TTC549 (cell line): ENCODE measurements around the gene WHAMM.
A peak's percentile ranks its signal among the peaks of the same experiment; 100 is the strongest.
"Not testable (repeated sequence)": the region's sequence is repeated elsewhere in the genome, so short reads cannot be mapped to it uniquely, and the experiment has no call there.

Experiments
- FAIRE-seq: peaks from 2 replicates; lab custom pipeline; 2012; peaks lifted over from hg19 to GRCh38; lab: Jason Lieb, UNC

WHAMM gene, protein sequence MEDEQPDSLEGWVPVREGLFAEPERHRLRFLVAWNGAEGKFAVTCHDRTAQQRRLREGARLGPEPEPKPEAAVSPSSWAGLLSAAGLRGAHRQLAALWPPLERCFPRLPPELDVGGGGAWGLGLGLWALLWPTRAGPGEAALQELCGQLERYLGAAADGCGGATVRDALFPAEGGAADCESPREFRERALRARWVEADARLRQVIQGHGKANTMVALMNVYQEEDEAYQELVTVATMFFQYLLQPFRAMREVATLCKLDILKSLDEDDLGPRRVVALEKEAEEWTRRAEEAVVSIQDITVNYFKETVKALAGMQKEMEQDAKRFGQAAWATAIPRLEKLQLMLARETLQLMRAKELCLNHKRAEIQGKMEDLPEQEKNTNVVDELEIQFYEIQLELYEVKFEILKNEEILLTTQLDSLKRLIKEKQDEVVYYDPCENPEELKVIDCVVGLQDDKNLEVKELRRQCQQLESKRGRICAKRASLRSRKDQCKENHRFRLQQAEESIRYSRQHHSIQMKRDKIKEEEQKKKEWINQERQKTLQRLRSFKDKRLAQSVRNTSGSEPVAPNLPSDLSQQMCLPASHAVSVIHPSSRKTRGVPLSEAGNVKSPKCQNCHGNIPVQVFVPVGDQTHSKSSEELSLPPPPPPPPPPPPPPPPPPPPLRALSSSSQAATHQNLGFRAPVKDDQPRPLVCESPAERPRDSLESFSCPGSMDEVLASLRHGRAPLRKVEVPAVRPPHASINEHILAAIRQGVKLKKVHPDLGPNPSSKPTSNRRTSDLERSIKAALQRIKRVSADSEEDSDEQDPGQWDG

DNA sequence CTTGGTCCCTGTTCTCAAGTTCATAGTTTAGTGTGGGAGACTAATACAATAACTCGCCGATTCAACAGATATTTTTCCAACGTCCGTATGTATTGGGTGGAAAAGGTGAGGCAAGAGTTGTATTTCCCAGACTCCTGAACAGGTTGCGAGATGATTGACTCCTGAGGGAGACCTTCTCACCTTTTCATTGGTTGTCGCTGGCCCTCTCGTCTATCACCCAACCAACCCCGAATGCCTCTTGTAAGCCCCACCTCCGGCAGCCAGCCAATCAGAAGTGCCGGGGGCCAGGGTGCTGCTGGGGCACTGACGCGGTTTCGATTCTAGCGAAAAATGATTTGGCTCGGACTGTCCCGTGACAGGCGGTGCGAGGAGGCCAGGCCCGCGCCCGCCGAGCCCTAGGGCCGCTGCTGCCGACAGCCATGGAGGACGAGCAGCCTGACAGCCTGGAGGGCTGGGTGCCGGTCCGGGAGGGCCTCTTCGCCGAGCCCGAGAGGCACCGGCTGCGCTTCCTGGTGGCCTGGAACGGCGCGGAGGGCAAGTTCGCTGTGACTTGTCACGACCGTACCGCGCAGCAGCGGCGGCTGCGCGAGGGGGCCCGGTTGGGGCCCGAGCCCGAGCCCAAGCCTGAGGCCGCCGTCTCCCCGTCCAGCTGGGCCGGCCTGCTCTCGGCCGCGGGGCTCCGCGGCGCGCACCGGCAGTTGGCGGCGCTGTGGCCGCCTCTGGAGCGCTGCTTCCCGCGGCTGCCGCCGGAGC lies at the start of gene WHAMM:
TSS of gene WHAMM (plus strand) at position 321 of the 753 bp plus-strand sequence. CDS start at position 420, 99 bp downstream.
- peak; percentile 88 for FAIRE-seq

- FAIRE-seq = no peak
Measured at GRCh38 chr15:82763361-82764116, 45.9 kb upstream of the WHAMM start.

DNA sequence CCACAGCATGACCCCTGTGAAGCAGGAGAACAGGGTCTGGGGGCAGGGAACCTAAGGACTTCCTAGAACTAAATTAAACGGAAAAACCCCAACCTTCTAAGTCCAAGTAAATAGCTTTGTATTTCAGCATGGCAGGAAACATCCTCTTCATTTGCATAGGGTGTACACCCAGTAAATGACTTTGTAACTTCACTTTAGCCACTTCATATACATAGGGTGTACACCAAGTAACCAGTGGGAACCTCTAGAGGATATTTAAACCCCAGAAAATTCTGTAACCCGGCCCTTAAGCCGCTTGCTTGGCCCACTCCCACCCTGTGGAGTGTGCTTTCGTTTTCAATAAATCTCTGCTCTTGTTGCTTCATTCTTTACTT lies 45.3 kb upstream of the WHAMM start:
- FAIRE-seq = no peak

DNA sequence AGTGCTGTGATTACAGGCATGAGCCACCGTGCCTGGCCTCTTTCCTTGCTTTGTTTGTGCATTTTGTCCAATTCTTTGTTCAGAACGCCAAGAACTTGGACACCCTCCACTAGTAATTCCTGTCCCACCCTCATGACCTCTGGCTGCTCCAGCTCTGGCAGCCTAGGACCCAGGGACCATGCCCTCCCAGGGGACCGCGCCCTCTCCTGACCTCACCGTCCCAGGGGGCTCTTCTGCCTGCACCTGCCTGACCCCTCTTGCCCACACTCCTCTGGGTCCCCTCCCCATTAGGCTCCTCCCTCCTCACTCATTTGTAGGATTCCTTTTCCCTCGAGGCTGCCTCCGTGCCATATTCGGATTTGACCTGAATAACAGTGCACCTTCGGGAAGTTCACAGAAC lies 44.7 kb upstream of the WHAMM start:
- no peak for FAIRE-seq

GRCh38 chr15:82766201-82766600 lies 43.2 kb upstream of the WHAMM start:
- FAIRE-seq = not testable (repeated sequence)

GRCh38 chr15:82767163-82767829 lies 42.1 kb upstream of the WHAMM start:
- no peak for FAIRE-seq

- no peak for FAIRE-seq
Measured at GRCh38 chr15:82768414-82769054, 40.9 kb upstream of the WHAMM start.

- no peak for FAIRE-seq
Measured at GRCh38 chr15:82771789-82772607, 37.4 kb upstream of the WHAMM start.

GRCh38 chr15:82774496-82774895 lies 34.9 kb upstream of the WHAMM start:
- FAIRE-seq = no peak

DNA sequence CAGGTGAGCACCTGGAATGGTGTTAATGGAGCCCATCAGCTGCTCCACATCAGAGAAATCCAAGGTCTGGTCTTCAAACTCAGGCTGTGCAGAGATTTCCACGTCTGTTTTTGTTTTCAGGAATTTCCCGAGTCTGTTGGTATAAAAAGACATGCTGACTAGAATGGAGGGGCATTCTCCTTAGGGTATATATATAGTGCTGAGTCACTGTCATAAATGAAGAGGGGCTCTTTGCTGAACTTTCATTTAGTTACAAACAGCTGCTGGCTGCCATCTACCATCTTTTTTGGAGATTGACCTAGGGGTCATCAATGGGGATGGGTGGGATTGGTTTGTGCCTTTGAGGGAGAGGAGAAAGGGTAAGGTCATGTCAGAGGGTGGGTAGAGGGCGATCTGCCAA lies 30.7 kb upstream of the WHAMM start:
- no peak for FAIRE-seq

DNA sequence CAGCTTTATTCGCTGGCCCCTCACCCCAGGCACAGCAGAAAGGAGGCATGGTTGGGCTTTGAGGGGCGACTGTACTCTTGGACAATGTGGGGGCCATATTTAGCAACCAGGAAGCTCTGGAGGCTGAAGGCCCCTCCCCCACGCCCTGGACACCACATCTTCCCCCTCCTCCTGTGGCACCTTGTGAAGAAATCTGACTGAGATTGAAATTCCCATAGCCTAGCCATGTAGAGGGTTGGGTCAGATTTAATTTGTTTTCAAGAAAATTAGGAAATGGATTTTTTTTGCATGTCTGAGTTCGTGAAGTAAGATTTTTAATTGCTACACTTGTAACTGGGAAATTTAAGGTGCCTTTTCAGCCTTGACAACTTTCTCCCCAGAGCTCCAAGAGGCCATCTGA lies 28.1 kb upstream of the WHAMM start:
- FAIRE-seq = no peak

DNA sequence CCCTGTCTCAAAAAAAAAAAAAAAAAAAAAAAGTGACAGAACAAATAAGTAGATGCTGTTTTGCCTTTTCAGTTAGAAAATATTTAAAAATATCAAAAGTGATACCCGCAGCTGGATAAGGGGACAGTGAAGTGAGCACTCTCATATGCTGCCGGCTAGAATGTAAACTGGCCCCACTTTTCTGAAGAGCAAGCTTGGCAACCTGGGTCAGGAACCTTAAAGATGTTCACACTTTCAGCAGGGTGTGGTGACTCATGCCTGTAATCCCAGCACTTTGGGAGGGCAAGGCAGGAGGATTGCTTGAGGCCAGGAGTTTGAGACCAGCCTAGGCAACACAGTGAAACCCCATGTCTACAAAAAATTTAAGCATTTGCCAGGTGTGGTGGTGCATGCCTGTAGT lies 20.9 kb upstream of the WHAMM start:
- FAIRE-seq = no peak

DNA sequence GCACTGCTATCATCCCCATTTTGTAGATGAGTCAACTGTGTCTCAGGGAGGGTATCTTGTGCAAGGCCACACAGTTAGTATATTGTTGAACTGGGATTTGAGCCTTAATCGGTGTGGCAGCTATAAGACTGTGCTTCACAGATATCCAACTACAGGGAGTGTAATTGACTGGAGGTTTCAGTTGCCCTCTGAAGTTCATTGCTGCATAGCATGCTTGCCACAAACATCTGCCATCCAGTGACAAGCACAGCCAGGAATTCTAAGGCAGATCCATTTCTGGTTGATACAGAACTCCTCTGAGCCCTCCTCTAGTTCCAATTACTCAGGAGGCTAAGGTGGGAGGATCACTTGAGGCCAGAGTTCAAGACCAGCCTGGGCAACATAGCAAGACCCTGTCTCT lies 19.9 kb upstream of the WHAMM start:
- no peak for FAIRE-seq

GRCh38 chr15:82790321-82790720 lies 19.1 kb upstream of the WHAMM start:
- FAIRE-seq = no peak

- no peak for FAIRE-seq
Measured at GRCh38 chr15:82792068-82792467, 17.4 kb upstream of the WHAMM start.

- FAIRE-seq = no peak
Measured at GRCh38 chr15:82793737-82794136, 15.7 kb upstream of the WHAMM start.

- no peak for FAIRE-seq
Measured at GRCh38 chr15:82798104-82798503, 11.3 kb upstream of the WHAMM start.

- no peak for FAIRE-seq
Measured at GRCh38 chr15:82798531-82799166, 10.8 kb upstream of the WHAMM start.

DNA sequence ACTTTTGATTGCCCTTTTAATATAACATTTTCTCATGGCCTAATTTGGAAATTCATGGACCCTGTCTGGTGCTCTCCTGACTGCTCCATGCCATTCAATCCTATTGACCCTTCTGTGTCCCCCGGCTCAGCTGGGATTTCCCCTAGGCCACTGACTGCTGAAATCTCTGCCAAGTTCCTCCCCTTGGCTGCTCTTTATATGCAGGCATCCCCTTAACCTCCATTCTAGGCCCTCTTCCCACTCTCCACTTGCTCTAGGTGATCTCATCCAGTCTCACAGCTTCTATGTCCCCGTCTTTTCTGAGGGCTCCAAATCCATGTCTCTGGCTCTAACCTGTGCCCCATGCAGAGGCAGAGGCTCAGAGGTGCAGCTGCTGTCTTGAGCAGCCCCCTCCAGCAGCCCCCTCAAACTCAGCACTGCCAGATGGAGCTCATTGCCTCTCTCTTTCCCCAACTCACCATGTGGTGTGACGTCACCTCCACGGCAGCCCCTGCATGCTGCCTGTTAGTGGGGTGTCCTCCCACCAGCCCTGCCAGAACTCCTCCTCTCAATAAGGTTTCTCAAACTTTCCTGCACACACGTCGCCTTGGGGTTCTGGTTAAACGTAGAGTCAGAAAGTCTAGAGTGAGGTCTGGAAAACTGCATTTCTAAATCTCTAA lies 10.1 kb upstream of the WHAMM start:
- FAIRE-seq = no peak
